UCSD-AML1 (cell line): ENCODE data around the gene MFSD2B.

Experiments
- DNase-seq: peaks from one replicate; lab custom pipeline; 2025; ENCODE audit not compliant: unreplicated experiment; lab: John Stamatoyannopoulos, UW

MFSD2B gene

DNA sequence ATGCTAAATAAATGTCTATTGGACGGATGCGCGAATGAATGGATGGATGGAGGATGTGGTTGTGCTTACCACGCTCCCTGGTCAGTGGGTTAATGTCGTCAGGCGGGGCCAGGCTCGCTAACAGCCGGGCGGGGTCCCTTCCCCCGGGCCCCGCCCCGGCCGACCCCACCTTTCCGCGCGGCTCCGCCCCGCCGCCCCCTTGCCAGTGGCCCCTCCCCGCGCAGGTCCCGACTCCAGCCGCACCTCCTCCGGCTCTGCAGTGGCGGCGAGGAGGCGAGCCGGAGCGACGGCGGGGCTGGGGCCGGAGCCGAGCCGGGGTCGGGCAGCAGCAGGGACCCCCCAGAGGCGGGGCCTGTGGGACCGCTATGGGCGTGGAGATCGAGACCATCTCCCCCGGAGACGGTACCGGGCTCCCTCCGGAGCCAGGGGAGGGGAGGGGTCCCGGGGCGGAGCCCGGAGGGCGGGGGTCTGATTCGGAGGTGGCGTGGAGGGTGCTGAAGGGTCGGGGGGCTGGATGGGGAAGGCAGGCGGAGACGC lies 39.7 kb downstream of the MFSD2B start, which contains the start of gene FKBP1B:
FKBP1B (plus strand) TSS at position 257 of the 537 bp plus-strand sequence; CDS start at position 366, 109 bp downstream.
- DNase-seq: peak; percentile 45

DNA sequence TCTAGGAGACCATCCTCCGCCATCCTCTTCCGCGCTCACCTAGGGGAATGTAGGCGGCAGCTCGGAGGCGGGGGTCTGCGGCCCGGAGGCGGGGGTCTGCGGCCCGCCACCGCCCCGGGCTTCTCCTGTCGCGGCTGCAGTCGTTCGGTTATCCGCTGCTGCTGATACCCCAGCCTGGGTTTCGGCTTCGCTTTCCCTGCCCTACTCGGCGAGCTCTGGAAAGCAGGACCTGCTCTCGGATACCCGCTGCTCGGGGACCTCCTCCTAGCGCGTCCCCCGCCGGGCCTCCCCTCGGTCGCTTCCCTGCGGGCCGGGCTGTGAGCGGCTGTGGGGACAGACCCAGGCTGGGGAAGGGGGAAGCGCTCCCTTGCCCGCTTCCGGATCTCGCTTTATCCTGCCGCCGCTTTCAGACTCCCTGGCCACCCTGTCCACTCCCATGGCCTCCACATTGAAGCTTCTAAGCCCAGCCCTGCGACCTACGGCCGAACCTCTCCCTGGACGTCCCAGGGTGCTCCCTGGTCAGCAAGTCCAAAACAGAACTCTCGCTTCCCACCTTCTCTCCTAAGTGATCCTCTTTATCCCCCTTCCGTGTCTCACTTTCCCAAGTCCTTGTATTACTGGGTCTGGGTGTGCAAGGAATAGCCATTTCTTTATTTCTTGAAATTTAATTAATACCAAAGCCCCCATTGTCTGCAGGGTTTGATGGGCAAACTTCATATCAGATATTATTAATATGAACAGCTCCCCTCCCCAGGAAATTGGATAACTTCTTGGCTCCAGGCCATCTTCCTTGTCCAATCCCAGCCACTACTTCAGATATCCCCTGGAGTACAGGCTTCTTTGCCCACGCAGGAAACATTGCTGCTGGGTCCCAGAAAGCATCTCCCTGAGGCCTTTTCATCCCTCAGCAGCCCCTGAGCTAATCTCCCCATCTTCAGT lies 40.4 kb downstream of the MFSD2B start:
- peak; percentile 28 for DNase-seq

DNA sequence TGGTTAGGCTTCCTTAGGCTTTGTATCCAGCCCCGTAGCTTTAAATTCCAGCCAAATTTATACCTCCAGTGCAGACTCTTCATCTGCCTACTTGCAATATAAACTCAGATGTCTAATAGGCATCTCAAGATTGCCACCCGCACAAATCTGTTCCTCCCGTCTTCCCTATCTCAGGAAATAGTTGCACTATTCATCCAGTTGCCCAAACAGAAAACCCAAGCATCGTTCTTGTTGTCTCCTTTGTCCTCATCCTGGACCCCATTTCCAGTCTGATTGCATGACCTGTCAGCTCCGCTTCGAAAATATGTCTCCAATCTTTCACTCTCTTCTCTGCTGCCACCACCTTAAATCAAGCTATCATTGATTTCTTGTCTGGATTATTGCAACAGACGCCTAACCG lies 41.9 kb downstream of the MFSD2B start:
- no peak for DNase-seq

DNA sequence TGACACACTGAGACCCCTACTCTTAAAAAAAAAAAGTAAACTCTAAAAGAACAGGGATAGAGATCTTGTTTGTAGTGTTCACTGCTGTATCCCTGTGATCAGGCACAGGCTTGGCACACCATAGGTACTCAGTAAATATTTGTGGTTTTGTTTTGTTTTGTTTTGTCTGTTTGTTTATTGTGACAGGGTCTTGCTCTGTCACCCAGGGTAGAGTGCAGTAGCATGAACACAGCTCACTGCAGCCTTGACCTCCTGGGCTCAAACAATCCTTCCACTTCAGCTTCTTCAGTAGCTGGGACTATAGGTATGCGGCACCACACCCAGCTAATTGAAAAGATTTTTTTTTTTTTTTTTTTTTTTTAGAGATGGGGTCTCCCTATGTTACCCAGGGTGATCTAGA lies 43.1 kb downstream of the MFSD2B start:
- DNase-seq: no peak

DNA sequence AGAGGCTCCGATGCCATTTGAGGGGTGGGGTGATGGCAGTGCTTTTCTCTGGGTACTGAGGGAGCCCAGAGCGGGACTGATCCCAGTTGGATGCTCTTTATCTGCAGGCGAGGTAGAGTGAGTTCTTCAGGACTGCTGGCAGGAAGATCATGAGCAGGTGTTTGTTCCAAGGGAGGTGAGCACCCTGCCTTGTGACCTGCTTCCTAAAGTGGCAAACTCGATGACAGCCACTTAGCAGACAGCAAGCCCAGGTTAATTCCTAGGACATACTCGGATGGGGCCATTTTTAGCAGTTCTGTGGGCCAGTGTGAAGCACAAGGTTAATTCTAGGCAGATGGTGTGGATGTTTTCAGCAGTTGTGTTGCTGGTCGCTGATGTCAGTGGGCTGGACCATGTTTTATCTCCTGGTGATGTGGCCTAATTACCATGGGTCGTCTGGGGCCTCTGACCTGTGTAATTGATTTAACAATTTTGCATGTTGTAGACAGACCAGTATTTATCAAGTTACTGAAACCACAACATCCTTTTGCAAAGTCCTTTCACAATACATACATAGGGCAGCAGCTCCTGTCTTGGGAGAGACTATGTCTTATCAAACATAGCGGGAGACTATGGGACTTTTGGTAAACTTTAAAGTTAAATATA lies 44.6 kb downstream of the MFSD2B start:
- DNase-seq: no peak

DNA sequence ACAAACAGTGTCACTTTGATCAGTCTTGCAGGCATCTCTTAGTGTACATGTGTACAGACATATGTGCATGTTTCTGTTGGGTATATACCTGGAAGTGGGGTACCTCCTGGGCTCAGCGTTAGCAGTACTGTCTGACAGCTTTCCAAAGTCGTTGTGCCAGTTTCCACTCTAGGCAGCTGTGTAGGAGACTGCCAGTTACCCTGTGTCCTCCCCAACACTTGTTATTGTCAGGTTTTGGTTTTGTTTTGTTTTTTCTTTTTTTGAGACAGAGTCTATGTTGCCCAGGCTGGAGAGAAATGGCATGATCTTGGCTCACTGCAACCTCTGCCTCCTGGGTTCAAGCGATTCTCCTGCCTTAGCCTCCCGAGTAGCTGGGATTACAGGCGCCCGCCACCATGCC lies 45.9 kb downstream of the MFSD2B start:
- no peak for DNase-seq

DNA sequence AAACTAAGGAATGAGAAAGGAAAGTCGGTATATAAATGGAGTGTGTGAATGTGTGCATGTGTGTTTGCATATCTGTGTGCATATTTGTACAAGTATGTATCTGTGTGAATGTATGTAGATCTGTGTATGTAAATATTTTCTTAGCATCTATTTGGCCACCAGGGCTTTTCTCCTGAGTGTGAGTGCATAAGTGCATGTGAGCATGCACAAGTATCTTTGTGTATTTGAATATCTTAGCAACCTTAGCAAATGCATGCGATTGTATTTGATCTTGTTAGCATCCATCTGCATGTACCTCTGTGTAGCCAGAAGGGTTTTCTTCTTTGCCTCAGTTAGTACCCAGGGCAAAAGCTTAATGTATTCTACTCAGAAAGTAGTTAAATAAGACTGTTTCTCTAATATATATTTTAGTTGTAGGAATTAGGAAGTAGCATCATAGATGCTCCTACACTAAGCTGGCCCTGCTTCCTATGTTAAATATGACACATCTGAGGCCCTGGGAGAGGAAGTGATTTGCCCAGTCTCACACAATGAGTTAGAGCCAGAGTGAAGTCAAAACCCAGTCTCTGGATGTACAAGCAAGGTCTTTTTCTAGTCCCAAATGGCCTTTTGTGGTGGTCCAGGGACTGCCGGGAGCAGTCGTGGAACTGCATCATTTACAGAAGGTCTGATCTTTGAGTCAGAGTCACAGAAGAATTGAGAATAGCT lies 48.8 kb downstream of the MFSD2B start:
- no peak for DNase-seq

DNA sequence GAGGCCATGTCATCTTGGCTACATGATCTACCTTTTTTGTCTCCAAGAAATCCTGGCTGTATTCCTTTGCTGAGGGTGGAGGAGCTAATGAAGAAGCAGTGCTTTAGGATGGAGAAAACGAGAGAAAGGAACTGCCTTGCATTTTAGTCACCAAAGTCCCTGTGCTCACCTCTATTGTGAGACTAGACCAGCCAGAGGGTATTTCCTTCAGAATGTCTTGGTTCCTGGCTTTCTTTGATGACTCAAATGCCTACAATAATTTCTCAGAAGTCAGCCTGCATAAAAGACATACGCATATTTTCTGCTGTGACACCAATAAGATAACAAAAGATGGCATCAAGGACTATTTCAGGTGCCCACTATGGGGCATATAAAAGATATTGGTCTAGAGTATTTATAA lies 55.5 kb downstream of the MFSD2B start:
- no peak for DNase-seq

DNA sequence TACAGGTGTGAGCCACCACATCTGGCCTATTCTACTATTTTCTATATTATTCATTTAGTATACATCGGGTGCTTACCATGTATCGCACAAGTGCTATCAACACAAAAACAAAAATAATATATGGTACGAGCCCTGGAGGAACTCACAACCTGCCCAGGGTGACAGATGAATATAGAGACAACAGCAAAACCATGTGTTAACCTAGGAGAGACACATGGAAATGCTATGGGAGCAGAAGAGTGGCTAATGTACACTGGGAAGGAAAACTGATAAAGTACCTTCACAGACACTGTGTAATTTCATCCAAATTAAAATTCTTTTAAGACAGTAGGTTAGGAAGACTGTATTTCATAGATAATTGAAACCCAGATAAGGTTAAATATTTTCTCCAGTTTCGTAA lies 62.4 kb downstream of the MFSD2B start:
- no peak for DNase-seq

DNA sequence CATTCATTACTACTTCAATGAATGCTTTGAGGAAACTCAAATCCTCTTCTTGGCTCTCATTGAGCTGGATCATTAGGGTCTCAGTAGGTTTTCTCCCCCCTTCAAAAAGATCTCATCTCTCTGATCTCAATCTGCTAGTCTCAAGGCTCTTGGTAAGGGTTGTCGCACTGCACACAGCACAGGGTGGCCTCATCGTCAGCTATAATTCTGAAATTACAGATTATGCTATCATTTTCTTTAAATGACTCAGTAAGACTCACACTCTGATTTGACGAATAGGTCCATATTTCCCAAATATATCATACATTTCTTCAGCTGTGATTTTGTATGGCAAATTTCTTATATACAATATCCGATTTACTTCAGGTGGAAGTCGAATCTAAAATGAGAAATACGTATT lies 63.9 kb downstream of the MFSD2B start:
- DNase-seq: no peak

DNA sequence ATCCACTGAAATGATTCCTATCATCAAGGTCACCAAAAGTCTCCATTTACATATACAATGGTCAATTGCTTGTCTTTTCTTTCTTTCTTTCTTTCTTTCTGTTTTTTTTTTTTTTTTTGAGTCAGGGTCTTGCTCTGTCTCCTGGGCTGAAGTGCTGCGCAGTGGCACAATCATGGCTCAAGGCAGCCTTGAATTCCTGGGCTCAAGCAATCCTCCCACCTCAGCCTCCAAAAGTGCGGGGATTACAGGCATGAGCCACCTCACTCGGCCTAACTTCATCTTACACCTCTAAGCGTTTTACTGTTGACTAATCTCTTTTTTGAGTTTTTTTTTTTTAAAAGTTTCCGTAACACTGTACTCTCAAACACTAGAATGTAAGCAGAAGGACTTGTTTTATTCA lies 65.4 kb downstream of the MFSD2B start:
- no peak for DNase-seq
